ENCODE results near the gene CXCL10.
"Not testable (repeated sequence)": the region's sequence is repeated elsewhere in the genome, so short reads cannot be mapped to it uniquely, and the experiment has no call there.

The CXCL10 gene

GRCh38 chr4:76023389-76023788, at the start of gene CXCL10:
CXCL10 (minus strand) TSS chr4:76023497; CDS start chr4:76023431, 66 bp downstream.
- DNase-seq: no peak

- DNase-seq: no peak
Measured at GRCh38 chr4:76072760-76073159, 49.5 kb upstream of the CXCL10 start.

- no peak for DNase-seq
Measured at GRCh38 chr4:76067652-76068286, 44.5 kb upstream of the CXCL10 start.

DNA sequence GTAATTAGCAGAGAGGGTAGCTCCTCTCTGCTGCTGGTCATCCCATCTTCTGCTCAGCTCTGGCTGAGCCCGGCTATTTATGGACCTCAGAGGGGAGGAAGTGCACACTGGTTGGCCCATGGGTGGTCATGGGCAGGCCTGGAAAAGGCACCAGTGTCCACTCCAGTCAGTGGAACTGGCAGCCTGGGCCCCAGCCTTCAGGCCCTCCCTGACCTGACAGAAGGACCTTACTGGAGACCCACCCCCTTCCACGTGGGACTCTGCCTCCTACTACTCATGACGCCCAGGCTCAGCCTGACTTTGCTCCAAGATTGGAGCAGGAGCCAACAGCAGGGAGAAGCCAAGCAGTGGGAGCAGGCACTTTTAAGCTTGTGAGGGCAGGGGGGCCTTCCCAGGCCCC, 43.2 kb upstream of the CXCL10 start:
- DNase-seq: no peak

DNA sequence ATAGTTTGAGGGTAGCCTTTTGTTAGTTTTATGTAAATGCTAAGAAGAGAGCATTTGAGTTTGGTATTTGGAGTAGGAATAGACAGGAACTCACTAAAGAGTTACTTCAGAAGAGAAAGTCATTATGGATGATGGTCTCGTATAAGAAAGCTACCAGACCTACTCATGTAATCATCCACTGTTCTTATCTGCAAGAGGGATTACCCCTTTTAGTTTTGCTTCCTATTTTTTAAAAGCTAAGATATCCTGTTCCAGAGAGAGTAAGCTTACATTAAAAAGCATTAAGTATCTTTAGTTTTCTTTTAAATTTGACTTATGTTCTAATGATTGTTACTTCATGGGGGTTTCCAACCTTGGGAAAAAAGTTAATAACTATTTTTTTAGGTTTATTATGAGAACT, 38.7 kb upstream of the CXCL10 start:
- no peak for DNase-seq

- no peak for DNase-seq
Measured at GRCh38 chr4:76061421-76061820, 38.1 kb upstream of the CXCL10 start.

DNA sequence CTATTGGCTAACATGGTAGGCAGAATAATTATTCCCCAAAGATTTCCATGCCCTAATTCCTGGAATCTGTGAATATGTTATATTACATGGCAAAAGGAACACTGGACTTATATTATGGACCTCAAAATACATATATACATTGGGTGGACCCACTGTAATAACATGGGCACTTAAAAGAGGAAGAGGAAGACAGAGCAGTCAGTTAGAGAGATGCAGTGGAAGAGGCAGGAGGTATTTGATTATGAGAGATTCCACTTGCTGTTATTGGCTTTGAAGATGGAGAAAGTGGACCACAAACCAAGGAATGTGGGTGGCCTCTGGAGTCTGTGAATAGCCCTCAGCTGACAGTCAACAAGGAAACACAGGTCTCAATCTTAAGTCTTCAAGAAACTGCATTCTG, 37.2 kb upstream of the CXCL10 start:
- no peak for DNase-seq

DNA sequence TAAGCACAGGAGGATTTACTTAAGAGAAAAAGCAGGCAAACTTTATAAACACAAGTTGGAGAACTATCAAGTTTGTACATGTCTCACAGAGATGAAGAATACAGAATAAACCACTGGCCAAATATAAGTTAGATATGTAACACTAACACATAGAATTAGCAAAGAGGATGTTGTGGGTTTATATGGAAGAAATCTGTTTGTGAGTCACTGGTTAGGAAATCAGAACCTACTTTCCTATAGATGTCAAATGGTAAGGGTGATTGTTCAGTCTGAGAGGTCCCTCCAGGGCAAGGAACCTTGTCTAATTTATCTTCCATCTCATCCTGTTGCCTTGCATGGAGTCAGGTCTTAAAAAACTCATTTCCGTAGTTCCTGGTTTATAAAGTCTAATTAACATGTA, 36.5 kb upstream of the CXCL10 start:
- DNase-seq: no peak

DNA sequence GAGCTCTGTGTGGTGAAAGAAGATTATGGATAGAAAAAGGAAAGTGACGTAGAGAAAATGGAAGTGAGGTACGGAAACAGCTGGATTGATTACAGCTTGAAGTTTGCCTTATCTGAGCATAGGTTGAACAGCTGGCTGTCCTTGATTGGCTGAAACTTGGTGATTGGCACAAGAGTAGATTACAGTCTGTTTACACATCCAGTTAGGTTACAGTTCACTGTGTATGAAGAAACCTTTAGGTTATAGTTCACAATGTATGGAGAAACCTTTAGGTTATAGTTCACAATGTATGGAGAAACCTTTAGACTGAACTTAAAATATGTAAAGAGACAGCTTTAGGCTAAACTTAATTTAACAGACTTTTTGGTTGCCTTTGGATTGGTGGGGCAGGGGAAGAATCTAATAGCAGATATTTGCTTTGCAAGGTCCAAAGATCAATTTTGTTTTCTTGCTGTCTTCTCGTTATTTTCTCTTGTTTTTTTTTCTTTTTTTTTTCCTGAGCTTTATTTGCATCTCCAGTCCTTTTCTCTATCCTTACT, 35.7 kb upstream of the CXCL10 start:
- no peak for DNase-seq

DNA sequence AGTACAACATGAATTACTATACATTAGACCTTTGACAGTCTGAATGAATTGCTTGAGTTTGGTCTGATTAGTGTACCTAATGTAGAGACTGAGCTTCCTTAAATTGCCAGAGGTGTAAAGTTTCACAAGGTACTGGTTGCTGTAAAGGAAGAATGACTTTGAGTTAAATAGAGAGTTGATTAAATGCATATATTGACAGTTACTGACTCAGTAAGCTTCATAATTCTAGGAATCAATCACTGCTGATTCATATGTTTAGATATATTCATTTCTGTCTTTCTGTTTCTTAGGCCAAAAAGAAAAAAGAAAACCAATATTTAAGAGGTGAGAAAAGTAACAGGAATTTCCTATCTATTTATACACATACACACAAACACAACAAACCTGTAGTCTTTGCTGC, 35.0 kb upstream of the CXCL10 start:
- DNase-seq: no peak

DNA sequence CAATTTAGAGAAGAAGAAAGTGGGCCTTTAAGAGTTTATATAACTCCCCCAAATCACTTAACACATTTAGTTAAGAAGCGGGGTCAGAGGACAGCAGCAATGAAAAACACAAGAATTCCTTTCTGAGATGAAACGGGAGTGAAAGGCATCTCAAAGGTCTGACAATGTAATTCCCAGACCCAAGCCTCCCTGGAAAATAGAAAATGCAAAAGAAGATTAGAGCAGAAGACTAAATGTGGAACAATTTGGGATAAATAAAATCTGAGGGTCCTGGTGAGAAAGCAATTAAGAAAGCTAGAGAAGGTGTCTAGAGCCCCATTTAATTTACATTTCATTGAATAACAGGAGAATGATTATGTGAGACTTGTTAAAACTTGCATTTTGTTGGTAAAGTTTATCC, 32.1 kb upstream of the CXCL10 start:
- DNase-seq: no peak

- DNase-seq: no peak
Measured at GRCh38 chr4:76055016-76055415, 31.7 kb upstream of the CXCL10 start.

GRCh38 chr4:76053730-76054129, 30.4 kb upstream of the CXCL10 start:
- no peak for DNase-seq

DNA sequence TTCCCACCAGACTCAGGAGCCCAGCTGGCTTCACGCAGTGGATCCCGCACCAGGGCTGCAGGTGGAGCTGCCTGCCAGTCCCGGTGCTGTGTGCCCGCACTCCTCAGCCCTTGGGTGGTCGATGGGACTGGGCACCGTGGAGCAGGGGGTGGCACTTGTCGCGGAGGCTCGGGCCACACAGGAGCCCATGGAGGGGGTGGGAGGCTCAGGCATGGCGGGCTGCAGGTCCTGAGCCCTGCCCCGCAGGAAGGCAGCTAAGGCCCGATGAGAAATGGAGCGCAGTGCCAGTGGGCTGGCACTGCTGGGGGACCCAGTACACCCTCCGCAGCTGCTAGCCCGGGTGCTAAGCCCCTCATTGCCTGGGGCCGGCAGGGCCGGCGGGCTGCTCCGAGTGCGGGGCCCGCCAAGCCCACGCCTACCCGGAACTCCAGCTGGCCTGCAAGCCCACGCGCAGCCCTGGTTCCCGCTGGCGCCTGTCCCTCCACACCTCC, 27.3 kb upstream of the CXCL10 start:
- DNase-seq: not testable (repeated sequence)

- not testable (repeated sequence) for DNase-seq
Measured at GRCh38 chr4:76049860-76050416, 26.6 kb upstream of the CXCL10 start.

DNA sequence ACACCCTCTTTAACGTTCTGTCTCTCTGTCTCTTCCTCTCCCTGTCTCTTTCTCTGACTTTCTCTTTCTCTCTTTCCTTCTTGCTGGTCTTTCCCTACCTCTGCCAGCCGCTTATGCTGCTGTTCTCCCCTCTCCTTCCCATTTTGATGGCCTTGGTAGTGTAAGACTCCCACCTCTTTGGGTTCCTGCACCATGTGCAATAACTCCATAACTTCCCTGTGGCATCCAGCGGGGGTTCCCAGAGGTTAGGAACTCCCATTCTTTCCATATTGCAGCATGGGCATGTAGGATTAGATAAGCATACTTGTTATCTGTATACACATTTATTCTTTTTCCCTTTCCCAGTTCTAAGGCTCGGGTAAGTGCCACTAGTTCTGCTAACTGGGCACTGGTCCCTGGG, 21.4 kb upstream of the CXCL10 start:
- not testable (repeated sequence) for DNase-seq

DNA sequence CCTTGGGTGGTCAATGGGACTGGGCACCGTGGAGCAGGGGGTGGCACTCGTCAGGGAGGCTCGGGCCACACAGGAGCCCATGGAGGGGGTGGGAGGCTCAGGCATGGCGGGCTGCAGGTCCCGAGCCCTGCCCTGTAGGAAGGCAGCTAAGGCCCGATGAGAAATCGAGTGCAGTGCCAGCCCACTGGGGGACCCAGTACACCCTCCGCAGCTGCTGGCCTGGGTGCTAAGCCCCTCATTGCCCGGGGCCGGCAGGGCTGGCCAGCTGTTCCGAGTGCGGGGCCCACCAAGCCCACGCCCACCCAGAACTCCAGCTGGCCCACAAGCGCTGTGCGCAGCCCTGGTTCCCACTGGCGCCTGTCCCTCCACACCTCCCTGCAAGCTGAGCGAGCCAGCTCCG, 20.0 kb upstream of the CXCL10 start:
- DNase-seq: not testable (repeated sequence)

GRCh38 chr4:76042241-76042998, 19.1 kb upstream of the CXCL10 start:
- not testable (repeated sequence) for DNase-seq

GRCh38 chr4:76036855-76037254, 13.6 kb upstream of the CXCL10 start:
- no peak for DNase-seq

GRCh38 chr4:76035799-76036380, 12.6 kb upstream of the CXCL10 start, which contains the start of gene CXCL11:
CXCL11 (minus strand) TSS chr4:76036070; CDS start chr4:76035987, 83 bp downstream.
- DNase-seq: no peak

GRCh38 chr4:76035141-76035540, 11.8 kb upstream of the CXCL10 start:
- no peak for DNase-seq

GRCh38 chr4:76029300-76029699, 6.0 kb upstream of the CXCL10 start:
- DNase-seq: no peak

GRCh38 chr4:76028350-76028765, 5.1 kb upstream of the CXCL10 start:
- no peak for DNase-seq
